Activated CD8-positive, alpha-beta T cell treated with anti-CD3 and anti-CD28 coated beads for 36 hours (primary cell): ENCODE results near the gene SH3BP4. TPM values are rescaled to one million over a fixed set of nuclear protein-coding genes. Genes with fewer than 3 reads are reported as not detected.

Source experiments
- ATAC-seq: fragments of 200-7000 bp; cut with Tn5 transposase; one replicate; pipeline ENCODE4 v1.10.0; 2021; ENCODE audit warnings: mild to moderate bottlenecking, moderate library complexity
- CTCF ChIA-PET: fragments of 350-600 bp; sonication (Branson Sonifier 250); formaldehyde crosslinking; loops from one replicate; lab custom pipeline; 2021; ENCODE audit warnings: antibody characterized with exemption; lab: Charles Lee
- POLR2A ChIA-PET: fragments of 350-600 bp; sonication (Branson Sonifier 250); formaldehyde crosslinking; loops from one replicate; lab custom pipeline; 2021; ENCODE audit warnings: antibody characterized with exemption; lab: Charles Lee
- DNase-seq: peaks from one replicate; pipeline ENCODE4 v3.0.0-alpha.2; 2020
- H3K27ac Mint-ChIP-seq: one replicate; pipeline ENCODE4 v1.8.0; 2021; ENCODE audit warnings: mild to moderate bottlenecking, mixed read lengths
- H3K27me3 Mint-ChIP-seq: one replicate; pipeline ENCODE4 v1.8.0; 2021; ENCODE audit warnings: mixed read lengths
- H3K36me3 Mint-ChIP-seq: one replicate; pipeline ENCODE4 v1.8.0; 2021; ENCODE audit warnings: low read depth, mixed read lengths
- H3K4me1 Mint-ChIP-seq: one replicate; pipeline ENCODE4 v1.8.0; 2021; ENCODE audit warnings: low read depth, mixed read lengths
- H3K4me3 Mint-ChIP-seq: one replicate; pipeline ENCODE4 v1.8.0; 2021; ENCODE audit warnings: mild to moderate bottlenecking, moderate library complexity, mixed read lengths
- H3K9me3 Mint-ChIP-seq: one replicate; pipeline ENCODE4 v1.8.0; 2021; ENCODE audit warnings: mixed read lengths
- CTCF ChIP-seq: fragments of 200-600 bp; IDR thresholded peaks from one replicate; pipeline ENCODE4 v1.8.0; 2022; ENCODE audit warnings: antibody characterized with exemption, mild to moderate bottlenecking
- intact Hi-C: fragments of 100-400 bp; cut with micrococcal nuclease; formaldehyde crosslinking; loops from one replicate; pipeline ENCODE4 v1.10.0; 2022
- total RNA-seq, 2 experiments: library from RNA; stranded (reverse); gene quantifications; one replicate each; pipeline ENCODE4 v1.2.3, GENCODE V29; 2021

Gene SH3BP4
- total RNA-seq, 2 experiments from 2014 or later: 0.14 to 0.54 TPM

GRCh38 chr2:235078914-235079472 lies 127.2 kb downstream of the SH3BP4 start:
- ATAC-seq: no peak
- H3K36me3 Mint-ChIP-seq: no peaks in the 10 kb centered on the region
- no peak overlapping the region for H3K4me3 Mint-ChIP-seq
- no peaks in the 10 kb centered on the region for H3K4me1 Mint-ChIP-seq
- no peaks in the 10 kb centered on the region for H3K9me3 Mint-ChIP-seq
- no peak overlapping the region for H3K27ac Mint-ChIP-seq
- ChIA-PET POLR2A (no interaction called here), CTCF (no interaction called here)
- no peak for DNase-seq
- intact Hi-C loops: no loop called here
- TF ChIP-seq CTCF: no peak
- peaks cover 3% of the 10 kb centered on the region for H3K27me3 Mint-ChIP-seq

GRCh38 chr2:235080101-235080500 lies 128.3 kb downstream of the SH3BP4 start:
- Mint-ChIP-seq H3K4me3 (no peak overlapping the region), H3K36me3 (no peaks in the 10 kb centered on the region), H3K27me3 (peaks cover 6% of the 10 kb centered on the region), H3K27ac (no peak overlapping the region), H3K4me1 (no peaks in the 10 kb centered on the region), H3K9me3 (no peaks in the 10 kb centered on the region)
- POLR2A ChIA-PET: no interaction called here
- TF ChIP-seq CTCF: no peak
- CTCF ChIA-PET: no interaction called here
- ATAC-seq (no peak), DNase-seq (no peak)
- intact Hi-C loops: no loop called here

GRCh38 chr2:235082578-235083338 lies 130.9 kb downstream of the SH3BP4 start:
- no peaks in the 10 kb centered on the region for H3K36me3 Mint-ChIP-seq
- no peak overlapping the region for H3K27ac Mint-ChIP-seq
- ATAC-seq: no peak
- POLR2A ChIA-PET: no interaction called here
- H3K4me1 Mint-ChIP-seq: no peaks in the 10 kb centered on the region
- no peak overlapping the region for H3K4me3 Mint-ChIP-seq
- CTCF ChIA-PET: no interaction called here
- TF ChIP-seq CTCF: no peak
- intact Hi-C loops: no loop called here
- H3K9me3 Mint-ChIP-seq: no peaks in the 10 kb centered on the region
- DNase-seq: no peak
- H3K27me3 Mint-ChIP-seq: peaks cover 6% of the 10 kb centered on the region

GRCh38 chr2:235083822-235084221 lies 132.0 kb downstream of the SH3BP4 start:
- no peak for DNase-seq
- ChIA-PET CTCF (interaction anchor here (1.0 kb wide), 1 partner anchor 24 kb away, joined by 3 read pairs; no protein-coding TSS in a partner anchor), POLR2A (no interaction called here)
- intact Hi-C loops: no loop called here
- no peak overlapping the region for H3K4me3 Mint-ChIP-seq
- H3K9me3 Mint-ChIP-seq: no peaks in the 10 kb centered on the region
- H3K4me1 Mint-ChIP-seq: no peaks in the 10 kb centered on the region
- peaks cover 6% of the 10 kb centered on the region for H3K27me3 Mint-ChIP-seq
- no peak overlapping the region for H3K27ac Mint-ChIP-seq
- ATAC-seq: no peak
- TF ChIP-seq CTCF: no peak
- no peaks in the 10 kb centered on the region for H3K36me3 Mint-ChIP-seq

GRCh38 chr2:235084424-235084823 lies 132.6 kb downstream of the SH3BP4 start:
- H3K9me3 Mint-ChIP-seq: no peaks in the 10 kb centered on the region
- no peak overlapping the region for H3K27ac Mint-ChIP-seq
- H3K27me3 Mint-ChIP-seq: peaks cover 6% of the 10 kb centered on the region
- no peak overlapping the region for H3K4me3 Mint-ChIP-seq
- ATAC-seq (no peak), DNase-seq (no peak)
- ChIA-PET CTCF (interaction anchor here (1.0 kb wide), 1 partner anchor 23 kb away, joined by 3 read pairs; no protein-coding TSS in a partner anchor), POLR2A (no interaction called here)
- no peaks in the 10 kb centered on the region for H3K4me1 Mint-ChIP-seq
- no peak for TF ChIP-seq CTCF
- H3K36me3 Mint-ChIP-seq: no peaks in the 10 kb centered on the region
- intact Hi-C loops: no loop called here
